Limb (tissue), 2 donors: ENCODE measurements around the gene PDE1C.

ENCODE experiments used
- DNase-seq, 2 donors: peaks; one replicate each; pipeline ENCODE4 v3.0.0-alpha.2; 2016; ENCODE audit errors: extremely low spot score in 2 of 2

The PDE1C gene

DNA sequence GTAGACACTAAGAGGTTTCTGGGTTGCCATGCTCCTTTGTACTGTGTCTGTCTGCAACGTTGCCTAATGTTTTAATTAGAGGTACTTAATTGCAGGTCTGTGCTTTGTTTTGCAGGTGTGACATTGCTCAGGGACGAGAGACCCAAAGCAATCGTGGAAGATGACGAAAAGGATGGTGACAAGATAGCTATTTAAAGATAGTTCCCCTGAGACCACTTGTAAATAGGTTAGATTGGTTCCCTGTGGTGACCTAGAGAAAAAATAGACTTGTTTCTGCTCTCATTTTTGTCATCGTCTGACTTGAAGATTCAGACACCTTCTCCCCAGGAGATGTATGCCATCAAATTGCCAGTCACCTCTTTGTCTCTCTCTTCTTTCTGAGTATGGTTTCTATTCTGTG is 363.1 kb downstream of the PDE1C start:
- DNase-seq = no peak

DNA sequence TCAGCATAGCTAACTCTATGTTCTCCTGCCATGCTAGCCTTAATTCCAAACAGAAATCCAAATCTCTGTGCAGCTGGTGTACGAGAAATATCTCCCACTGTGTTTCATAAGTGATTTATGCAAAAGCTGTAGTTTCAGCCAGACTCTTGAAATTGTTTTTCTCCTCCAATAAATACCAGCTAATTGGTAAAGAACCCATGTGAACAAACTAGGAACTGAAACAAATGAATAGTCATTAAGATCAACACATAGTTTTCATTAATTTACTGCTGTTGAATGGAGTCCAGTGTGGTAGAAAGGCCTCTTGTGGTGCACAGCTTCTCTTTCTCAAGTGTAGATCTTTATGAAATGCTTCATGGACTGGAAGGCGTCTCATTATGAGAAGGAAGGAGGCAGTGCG is 364.8 kb downstream of the PDE1C start:
- DNase-seq = no peak

DNA sequence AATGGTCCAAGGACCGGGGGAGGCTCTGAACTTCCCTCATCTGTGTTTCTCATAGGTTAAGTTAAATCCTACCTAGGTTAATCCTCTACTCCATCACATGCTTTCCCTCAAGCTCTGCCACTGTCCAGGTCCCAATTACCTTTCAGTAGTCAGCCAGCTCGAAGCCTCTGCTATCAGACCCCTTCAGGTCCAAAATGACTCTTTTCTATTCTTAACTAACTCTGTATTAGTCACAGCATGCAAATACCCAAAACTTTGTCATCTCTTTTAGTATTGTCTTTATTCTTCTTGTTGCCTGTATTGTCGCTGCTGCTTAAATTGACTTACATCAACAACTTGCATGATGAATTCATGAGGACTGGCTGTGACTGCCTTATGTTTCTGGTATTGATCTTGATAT is 367.9 kb downstream of the PDE1C start:
- no peak for DNase-seq
